Measurements from ENCODE around the gene ONECUT1.

GRCh38 chr15:52819253-52819652 lies 29.1 kb upstream of the ONECUT1 start:
- no peak for TF ChIP-seq CTCF (IDR thresholded peaks at IDR 0.05)
- no peak for TF ChIP-seq POLR2A (IDR thresholded peaks at IDR 0.05)

Measured in esophagus squamous epithelium (tissue), 4 donors.